RWPE1 (cell line): Measurements from ENCODE around the gene ANKRD26.

ENCODE experiments used
- CTCF ChIA-PET: fragments of 350-600 bp; sonication (Branson Sonifier 250); formaldehyde crosslinking; extraction: SDS; loops from one replicate; lab custom pipeline; 2021; lab: Yijun Ruan, JAX
- POLR2A ChIA-PET: fragments of 400-600 bp; formaldehyde crosslinking; extraction: SDS; loops from one replicate; lab custom pipeline; 2020; ENCODE audit warnings: antibody characterized with exemption; ENCODE audit not compliant: low non-redundant PET; lab: Yijun Ruan, JAX
- DNase-seq: peaks from one replicate; pipeline ENCODE4 v3.0.0; 2012; ENCODE audit warnings: low spot score
- H3K27ac ChIP-seq: fragments of 450-650 bp; 2 replicates; pipeline ENCODE4 v1.5.1; 2017
- TF ChIP-seq, protein P1 (sequence below): fragments of 450-650 bp; conservative IDR thresholded peaks from 2 replicates; pipeline ENCODE4 v1.5.1; 2017; ENCODE audit warnings: low read depth, mild to moderate bottlenecking

ANKRD26 gene

DNA sequence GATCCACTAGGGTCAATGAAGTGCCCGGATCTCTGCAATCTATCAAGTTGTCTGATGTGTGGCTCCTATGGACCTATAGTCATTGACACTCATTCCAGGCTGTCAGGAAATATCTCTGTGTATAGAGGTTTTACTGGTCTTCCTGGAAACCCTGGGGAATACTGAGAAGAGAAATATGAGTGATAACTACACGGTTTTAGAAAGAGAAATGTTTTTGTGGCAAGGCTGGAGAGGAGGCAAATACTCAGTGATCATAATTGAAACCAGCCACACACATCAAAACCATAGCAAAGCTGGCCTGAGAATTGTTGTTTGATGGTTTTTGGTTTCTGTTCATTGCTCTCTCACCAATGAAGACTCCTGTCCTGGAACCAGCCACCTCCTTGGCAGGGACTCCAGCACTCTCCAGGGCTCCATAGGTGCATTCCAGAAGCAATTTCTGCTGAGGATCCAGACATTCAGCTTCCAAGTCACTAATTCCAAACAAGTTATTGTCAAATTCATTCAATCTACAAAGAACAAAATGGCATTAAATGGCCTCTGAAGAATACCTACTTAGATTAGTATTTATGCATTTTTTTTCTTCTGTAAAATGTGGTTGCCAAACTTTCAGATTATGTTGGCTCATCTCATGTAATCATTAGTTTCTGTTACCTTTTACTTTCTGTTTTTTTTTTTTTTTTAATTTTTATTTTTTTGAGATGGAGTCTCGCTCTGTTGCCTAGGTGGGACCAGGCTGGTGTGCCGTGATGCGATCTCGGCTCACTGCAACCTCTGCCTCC lies 131.0 kb downstream of the ANKRD26 start:
- POLR2A ChIA-PET = no interaction called here
- CTCF ChIA-PET = interaction anchor here (0.6 kb wide), 1 partner anchor 245 kb away, joined by 3 read pairs; no protein-coding TSS in a partner anchor
- DNase-seq = no peak
- TF ChIP-seq, protein P1, sequence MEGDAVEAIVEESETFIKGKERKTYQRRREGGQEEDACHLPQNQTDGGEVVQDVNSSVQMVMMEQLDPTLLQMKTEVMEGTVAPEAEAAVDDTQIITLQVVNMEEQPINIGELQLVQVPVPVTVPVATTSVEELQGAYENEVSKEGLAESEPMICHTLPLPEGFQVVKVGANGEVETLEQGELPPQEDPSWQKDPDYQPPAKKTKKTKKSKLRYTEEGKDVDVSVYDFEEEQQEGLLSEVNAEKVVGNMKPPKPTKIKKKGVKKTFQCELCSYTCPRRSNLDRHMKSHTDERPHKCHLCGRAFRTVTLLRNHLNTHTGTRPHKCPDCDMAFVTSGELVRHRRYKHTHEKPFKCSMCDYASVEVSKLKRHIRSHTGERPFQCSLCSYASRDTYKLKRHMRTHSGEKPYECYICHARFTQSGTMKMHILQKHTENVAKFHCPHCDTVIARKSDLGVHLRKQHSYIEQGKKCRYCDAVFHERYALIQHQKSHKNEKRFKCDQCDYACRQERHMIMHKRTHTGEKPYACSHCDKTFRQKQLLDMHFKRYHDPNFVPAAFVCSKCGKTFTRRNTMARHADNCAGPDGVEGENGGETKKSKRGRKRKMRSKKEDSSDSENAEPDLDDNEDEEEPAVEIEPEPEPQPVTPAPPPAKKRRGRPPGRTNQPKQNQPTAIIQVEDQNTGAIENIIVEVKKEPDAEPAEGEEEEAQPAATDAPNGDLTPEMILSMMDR = no peak
- no peak overlapping the region for H3K27ac ChIP-seq

DNA sequence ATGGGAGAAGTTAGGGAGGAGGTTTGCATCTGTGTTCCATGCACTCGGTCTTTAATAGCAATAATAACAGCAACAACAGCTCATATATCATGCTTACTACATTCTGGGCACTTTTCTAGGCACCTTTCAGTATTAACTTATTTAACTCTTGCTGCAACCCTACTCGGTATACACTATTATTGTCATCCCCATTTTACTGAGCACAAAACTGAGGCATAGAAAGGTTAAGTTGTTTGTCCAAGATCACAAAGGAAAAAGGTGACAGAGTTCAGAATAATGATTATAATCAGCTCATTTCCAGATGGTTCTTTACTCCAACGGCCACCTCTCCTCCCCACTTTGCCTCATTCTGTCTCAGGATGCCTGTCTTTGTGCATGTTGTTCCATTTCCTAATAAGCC lies 137.5 kb downstream of the ANKRD26 start:
- ChIA-PET CTCF (interaction anchor here (0.7 kb wide), 1 partner anchor 10 kb away, joined by 3 read pairs; no protein-coding TSS in a partner anchor), POLR2A (no interaction called here)
- H3K27ac ChIP-seq = no peak overlapping the region
- TF ChIP-seq, protein P1 = no peak
- DNase-seq = no peak

DNA sequence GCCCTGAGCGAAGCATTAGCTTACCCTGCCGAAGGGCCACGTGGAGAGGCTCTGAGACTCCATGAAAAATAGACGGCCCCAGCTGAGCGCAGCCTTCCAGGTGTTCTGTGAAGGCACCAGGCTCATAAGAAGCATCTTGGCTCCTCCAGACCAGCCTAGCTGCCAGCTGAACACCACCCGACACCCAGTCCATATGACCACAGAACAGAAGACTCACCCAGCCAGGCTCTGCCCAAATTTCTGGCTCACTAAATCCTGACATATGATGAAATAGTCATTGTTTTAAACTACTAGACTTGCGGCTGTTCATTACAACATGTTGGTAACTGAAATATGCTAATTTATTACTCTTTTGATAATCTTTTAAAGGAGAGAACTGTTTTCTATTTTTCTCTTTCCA lies 140.0 kb downstream of the ANKRD26 start:
- ChIA-PET CTCF (no interaction called here), POLR2A (no interaction called here)
- TF ChIP-seq, protein P1 = no peak
- H3K27ac ChIP-seq = no peak overlapping the region
- DNase-seq = no peak

DNA sequence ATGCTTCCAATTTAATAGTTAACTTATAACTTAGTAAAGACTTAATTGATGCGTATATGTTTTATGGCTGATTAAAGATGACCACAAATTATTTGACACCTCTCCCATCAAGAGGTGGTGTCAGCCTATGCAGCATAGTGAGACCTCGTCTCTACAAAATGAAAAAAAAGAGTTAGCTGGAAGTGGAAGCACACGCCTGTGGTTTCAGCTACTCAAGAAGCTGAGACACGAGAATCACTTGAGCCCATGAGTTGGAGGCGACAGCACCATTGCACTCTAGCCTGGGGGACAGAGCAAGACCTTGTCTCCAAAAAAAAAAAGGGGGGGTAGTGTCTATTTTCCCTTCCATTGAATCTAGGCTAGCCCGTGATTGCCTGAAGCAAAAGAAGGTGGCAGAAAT lies 140.5 kb downstream of the ANKRD26 start:
- CTCF ChIA-PET = no interaction called here
- H3K27ac ChIP-seq = no peak overlapping the region
- no peak for DNase-seq
- TF ChIP-seq, protein P1 = no peak
- POLR2A ChIA-PET = no interaction called here
